GM18511 (cell line): ENCODE results near the gene PIP5KL1.

Source experiments
- ATAC-seq: cut with Tn5 transposase; IDR thresholded peaks from one replicate; pipeline ENCODE4 v1.9.1; 2021; ENCODE audit warnings: mild to moderate bottlenecking, moderate library complexity; ENCODE audit not compliant: unreplicated experiment

Gene PIP5KL1

DNA sequence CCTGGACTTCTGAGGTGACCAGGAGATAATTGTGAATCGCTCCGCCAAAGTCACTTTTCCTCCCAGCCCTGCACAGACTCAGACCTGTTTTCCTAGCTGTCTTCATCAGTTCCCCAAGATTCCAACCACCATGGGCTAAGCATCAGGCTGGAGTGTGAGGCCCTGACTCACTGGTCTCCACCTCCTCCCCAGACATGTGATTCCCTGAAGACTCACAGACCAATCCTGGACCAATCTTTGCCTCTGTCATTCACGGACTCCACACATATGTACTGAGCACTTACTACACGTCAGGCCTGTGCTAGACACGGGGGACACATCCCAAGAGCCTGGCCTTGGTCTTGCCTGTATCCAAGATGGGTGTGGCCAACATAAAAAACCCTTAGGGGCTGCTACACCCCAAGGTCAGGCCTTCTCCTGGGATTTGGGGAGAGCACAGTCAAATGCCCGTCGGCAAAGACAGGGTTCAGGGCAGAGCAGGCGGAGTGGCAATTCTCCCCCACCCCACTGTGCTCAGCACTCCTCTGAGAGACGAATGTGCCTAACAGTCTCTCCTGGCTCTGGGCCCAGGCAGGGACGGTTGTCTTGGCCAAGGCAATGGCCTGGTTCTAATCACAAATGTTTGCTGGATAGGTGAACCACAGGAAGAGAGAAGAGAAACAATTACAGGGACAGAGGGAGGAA, 38.3 kb upstream of the PIP5KL1 start:
- no peak for ATAC-seq

DNA sequence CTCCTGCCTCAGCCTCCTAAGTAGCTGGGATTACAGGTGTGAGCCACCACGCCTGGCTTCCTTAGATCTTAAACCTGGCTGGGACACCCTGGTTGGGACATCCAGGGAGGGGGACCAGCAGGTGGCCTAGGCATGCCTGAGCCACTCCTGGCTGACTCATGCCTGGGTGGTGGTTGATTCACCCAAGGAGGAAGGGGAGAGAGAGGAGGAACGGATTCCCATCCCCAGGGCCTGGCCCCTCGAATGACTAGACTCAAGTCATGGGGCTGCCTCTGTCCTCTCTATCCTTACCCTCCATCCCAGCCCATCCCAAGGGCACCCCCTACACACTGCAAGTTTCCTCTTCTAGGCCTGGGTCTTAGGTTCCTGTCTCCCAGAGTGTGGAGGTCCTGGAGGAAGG, 37.5 kb upstream of the PIP5KL1 start:
- ATAC-seq, result no peak

DNA sequence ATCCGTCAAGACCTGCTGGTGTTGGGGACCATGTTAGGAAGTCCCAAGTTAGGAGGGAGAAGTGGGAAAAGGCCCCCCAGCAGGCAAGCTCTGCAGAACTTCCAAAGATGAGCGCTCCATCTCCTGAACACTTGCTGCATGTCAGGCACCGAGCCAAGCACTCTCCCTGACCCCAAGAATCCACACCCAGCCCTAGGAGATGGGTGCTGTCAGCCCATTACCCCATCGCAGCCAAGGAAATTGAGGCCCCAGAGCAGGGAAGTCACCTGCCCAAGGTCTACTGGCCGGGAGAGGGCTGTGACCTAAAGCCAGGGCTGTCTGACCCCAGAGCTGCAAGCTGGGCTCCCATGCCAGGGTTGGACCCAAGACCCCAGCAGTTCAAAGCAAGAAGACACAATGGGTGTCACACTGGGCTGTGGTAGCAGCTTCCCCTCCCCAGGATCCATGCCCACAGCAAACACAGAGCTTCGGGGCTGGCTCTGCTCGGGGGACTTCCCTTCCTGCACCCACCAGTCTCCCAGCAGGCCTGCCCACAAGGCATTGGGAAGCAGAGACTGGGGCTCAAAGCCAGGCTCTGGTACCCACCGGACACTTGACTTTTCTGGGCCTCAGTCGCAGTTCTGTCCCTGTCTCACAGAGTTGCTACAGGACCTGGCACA, 36.7 kb upstream of the PIP5KL1 start:
- ATAC-seq, result no peak

DNA sequence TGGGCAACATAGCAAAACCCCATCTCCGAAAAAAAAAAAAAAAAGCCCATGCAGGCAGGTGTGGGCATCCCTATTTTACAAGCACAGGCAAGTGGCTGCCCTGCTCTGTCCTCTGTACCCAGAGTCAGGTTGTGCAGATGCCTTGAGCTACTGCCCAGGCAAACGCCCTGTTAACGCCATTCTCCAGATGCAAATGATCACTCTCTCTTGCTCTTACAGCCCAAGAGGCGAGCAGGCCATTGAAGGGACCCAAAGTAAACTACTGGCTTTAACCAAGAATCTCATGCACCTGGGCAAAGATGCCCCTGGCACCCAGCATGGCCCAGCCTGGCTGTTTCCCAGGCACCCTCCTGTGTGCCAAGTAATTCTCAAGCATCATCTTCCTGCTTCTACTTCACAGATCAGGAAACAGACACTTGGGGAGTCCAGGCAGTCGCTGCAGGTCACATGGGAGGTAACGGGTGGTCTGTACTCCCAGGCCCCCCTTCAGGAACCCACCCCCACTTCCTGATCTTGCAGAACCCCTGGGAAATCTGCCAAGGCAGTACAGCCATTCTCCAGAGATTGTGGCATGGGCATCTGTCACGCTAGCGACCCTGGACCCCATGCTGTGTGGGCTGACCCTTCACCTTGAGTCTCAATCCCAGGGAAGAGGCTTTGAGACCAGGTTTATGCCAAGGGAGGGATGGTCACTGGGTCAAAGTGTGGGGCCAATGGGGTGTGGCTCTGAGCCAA, 36.0 kb upstream of the PIP5KL1 start:
- ATAC-seq, result no peak

DNA sequence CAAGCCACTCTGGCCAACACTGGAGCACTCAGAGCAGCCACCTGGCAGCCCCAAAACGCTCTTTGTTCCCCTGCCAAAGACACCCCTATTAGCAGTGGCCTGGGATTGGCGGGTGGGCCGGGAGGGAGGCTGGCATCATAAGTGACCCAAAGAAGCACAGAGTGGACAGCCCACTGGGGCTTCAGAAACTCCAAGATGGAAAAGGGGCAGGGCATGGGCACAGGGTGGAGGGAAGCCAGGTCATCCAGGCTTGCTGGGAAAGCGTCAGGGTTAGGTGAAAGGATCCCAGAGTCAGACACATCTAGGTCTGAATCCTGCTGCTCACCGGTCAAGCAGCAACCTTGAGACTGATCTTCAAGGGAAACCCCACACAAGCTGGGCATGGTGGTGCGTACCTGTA, 35.4 kb upstream of the PIP5KL1 start:
- ATAC-seq, result no peak

DNA sequence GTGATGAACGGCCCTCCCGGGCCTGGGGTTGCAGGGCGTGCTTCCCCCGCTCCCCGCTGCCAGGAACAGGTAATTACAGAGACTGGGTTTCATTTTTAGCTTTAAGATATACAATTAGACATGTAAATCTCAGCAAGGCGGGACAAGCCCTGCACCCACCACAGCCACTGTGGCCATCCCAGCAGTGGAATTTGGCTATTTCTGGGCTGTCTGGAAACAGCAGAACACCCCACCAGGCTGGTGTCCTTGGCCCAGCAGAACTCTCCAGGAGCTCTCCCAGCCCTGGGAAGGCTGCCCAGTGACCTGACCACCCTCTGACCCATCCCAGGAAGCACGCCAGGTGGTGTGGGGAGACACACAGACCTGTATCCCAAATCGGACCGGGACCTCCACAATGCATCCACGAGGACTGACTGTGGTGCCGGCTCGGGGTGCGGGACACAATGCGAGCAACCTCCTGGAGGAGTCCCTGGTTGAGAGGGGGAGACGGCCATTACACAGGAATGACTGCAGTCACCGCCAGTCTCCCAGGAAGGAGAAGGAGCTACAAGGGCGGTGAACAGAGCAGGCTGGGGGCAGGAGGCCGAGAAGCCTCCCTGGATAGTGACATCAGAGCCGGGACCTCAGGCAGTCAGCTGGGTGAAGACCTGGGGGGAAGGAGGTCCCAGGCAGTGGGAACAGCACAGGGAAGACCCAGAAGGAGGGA, 32.9 kb upstream of the PIP5KL1 start:
- ATAC-seq, result no peak

DNA sequence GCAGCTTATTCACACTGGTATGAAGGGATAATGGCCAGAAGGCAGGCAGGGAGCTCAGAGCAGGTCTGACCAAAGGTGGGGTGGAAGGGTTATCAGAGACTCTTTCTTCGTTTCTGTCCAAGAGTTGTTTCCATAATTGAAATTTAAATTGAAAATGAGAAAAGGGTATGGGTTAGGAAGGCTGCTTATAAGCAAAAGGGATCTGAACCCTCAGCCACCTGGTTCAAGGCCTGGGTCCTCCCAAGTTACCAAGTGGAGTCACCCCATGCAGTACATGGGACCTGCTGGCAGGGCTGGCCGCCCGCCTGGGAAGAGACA, 32.4 kb upstream of the PIP5KL1 start:
- no peak for ATAC-seq

DNA sequence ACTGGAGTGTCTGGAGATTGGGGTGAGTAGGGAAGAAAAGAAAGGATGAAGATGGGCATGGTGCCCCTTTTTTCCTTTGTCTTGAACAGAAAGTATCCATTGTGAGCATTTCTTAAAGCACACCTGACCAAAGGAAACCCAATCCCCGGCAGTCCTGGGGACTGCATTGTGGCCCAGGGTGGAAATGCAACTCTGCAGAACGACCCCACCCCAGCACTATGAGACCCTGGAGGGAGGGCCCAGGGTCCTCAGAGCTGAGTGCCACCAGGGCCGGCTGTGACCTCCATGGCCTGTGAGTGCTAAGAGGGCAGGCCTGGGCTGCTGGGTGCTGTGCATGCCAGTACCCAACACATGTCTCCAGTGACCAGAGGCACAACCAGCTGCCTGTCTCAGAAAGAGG, 31.7 kb upstream of the PIP5KL1 start:
- ATAC-seq, result no peak

DNA sequence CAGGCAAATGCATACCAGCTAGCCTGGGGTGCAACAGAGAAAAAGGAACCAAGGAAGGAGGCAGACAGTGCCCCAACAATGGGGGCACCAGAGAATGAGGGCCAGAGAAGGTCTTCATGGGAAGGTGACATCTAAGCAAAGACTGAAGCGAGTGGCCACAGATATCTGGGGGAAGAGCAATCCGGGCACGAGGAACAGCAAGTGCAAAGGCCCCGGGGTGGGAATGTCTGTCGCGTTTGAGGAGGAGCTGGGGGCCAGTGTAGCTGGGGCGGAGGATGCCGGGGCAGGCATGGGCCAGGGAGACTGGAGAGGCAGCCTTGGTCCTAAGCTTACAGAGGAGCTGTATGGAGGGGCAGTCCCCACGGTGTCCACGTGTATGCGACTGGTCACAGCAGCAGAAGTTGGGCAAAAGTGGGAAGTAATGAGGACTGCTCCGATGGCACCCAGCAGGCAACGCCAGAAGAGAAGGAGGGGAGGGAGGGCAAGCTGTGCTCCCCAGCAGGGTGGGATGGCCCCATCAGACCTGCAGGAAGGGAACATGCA, 31.1 kb upstream of the PIP5KL1 start:
- no peak for ATAC-seq

DNA sequence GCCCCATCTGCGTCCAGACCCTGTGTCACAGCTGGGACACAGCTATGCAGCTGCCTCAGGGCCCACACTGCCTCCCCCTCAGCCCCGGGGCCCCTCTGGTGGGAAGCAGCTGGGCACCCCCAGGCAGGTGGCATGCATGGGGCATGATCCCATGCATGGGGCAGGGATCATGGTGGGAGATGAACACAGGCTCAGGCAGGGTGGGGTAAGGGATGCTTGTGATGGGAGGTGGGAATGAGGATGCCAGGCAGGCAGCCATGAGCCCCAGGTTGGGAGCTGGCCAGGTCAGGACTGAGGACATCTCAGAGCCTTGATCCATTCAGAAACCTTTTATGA, 30.5 kb upstream of the PIP5KL1 start:
- ATAC-seq, result no peak

DNA sequence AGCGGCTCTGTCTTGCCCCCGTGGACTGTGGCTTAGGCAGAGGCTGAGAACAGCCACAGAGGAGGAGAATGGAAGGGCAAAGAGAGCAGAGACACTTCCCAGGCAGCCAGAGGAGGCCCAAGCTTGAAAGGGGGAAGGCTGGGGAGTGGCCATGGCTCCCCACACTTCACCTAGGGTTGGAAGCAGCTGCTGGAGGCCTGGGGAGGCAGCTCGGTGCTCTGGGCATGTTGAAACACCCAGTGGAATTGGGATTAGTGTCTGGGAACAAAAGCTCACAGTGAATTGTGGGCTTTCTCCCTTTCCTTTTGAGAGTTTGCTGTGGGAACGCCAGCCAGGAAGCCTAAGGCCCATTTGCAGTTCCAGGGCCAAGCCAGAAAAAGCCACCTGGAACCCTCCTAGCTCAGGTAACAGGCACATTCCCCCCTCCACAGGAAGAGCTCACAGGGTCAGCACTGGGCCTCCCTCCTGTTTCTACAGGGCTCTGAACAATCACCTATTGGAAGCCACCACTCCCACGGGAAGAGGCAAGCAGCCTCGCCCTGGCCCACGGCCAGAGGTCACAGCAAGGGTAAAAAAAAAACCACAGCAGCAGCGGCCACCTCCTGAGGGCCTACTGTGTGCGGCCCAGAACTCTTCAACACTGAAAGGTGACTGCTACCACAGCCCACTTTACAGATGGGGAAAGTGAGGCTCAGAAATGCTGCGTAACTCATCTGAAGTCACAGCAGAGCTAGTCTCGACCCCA, 30.0 kb upstream of the PIP5KL1 start:
- ATAC-seq, result no peak

DNA sequence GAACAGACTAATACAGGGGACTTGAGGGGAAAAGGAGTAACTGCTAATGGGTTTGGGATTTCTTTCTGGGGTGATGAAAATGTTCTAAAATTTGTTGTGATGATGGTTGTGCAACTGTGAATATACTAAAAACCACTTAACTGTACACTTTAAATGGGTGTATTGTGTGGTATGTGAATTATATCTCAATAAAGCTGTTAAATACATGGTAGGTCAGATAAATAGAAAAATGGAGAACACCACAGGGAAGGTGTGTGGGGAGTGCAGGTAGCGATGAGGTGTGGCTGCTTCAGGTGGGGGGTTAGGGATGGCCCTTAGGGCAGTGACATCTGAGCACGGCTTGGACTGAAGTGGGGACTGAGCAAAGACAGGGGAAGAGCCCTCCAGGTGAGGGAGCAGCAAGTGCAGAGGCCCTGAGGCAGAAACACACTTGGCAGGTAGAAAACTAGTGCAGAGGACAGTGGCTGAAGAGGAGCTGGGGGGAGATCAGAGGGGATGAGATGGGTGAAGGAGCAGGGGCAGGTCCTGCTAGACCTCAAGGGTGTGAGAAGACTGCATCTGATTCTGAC, 29.3 kb upstream of the PIP5KL1 start:
- ATAC-seq, result no peak

DNA sequence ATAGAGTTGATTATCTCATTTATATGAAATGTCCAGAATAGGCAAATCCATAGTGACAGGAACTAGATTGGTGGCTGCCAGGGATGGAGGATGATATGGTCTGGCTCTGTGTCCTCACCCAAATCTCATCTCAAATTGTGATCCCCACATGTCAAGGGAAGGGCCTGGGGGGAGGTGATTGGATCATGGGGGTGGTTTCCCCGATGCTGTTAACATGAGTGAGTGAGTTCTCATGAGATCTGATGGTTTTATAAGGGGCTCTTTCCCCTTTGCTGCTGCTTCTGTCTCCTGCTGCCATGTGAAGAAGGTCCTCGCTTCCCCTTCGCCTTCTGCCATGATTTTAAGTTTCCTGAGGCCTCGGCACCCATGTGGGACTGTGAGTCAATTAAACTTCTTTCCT, 28.8 kb upstream of the PIP5KL1 start:
- no peak for ATAC-seq

DNA sequence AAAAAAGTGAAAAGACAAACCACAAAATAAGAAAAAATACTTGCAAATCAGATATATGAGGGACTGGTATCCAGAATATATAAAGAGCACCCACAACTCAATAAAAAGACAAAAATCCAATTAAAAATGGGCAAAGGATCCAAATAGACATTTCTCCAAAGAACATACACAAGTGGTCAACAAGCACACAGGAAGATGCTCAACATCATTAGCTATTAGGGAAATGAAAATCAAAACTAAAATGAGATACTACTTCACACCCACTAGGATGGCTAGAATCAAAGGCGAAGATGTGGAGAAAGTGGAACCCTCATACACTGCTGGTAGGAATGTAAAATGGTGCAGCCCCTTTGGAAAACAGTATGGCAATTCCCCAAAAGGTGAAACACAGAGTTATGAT, 28.2 kb upstream of the PIP5KL1 start:
- ATAC-seq, result no peak

DNA sequence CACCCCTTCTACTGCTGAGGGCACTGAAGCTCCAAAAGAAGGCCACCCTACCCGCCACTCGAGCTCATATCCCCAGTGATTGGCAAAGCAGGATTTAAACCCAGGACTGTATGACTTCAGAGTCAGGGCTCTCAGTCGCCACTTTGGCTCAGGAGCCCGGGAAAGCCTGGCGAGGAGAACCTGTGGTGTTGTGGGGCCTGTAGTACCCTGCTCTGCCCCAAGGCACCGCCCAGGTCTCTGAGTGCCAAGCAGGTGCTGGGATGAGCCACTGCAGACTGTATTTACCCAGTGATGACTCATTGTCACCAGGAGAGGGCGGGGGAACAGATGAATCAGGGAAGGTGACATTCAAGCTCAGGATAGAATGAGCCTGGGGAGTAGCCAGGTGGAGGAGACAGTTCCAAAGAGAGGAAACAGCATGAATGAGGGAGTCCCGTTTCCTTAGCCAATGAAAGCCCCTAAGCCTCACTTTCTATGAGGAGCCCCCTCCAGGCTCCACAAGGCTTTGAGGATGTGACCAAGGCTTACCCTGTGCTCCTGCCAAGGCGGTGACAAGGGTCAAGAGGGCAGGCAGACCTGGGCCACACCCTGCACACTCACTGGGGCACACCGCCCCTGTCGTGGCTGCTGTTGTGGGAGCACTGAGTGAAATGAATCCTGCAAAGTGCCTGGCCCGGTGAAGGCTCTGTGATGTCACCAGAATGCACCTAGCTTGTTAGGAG, 24.9 kb upstream of the PIP5KL1 start:
- peak; percentile 61 for ATAC-seq

DNA sequence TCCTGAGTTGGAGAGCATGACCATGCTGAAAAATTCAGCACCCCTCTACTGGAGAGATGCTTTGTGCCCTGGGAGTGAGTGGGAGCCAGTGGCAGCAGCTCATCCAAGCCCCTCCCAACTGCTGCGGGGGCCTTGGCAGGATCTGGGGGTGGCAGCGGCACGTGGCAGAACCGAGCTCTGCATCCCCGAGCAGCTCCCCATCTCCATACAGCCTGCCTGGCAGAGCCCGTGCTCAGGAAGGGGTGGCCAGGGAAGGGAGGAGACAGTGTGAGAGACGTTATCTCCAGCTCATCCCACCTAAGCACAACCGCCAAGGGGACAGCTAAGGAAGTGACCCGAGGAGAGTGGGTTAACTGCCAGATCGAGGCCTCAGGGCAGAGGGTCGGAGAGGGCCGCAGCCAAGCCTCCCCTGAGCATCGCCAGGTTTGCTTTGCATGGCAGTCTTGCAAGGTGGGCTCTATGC, 24.3 kb upstream of the PIP5KL1 start:
- ATAC-seq, result no peak

DNA sequence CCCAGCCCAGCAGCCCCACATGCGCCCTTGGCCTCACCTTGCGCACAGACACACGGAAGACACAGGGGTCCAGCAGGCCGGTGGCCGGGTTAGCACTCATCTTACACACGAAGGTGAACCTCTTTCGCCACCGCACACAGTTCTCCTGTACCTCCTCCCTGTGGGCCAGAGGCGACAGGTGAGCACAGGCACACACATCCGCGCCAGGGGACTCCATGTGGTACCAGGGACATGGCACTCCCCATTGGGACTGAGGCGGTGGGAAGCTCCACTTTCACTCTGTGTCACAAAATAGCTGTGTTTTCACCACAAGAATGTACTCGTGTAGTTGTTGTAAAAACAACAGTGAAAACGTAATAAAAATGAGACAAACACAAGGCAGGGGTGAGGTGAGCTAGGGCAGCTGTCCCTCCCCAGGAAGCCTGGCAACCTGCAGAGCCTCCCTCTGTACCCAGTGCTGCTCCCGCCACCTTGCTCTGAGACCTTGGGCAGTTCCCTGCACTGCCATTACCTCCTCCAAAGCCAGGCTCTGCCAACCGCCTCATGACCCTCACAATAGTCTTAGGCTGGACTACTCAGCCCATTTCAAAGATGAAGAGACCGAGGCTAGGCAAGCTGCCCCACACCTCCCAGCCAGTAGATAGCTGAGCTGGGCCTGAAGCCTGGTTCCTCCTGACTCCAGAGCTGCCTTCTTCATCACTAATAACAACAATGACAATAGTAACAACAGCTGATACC, 23.4 kb upstream of the PIP5KL1 start:
- ATAC-seq, result no peak

DNA sequence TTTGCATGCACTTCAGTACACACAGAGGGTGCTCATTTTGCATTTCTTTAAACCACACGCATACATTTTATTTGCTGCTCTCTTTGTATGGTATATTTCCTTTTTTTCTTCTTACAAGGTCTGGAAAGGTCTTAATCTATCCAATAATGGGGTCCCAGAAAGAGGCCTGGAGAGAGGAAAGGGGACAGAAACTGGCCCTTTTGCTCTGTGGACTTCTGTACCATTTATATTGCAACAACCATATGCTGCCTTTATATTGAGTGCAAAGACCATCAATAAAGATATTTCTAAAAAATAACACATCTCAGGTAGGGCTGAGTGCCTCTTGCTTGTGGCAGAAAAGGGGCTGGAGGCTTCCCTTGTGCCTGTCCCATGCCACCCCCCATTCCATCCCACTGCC, 22.6 kb upstream of the PIP5KL1 start:
- no peak for ATAC-seq
